IMR-90 (cell line): Measurements from ENCODE around the gene AK6. TPM values are rescaled to one million over a fixed set of nuclear protein-coding genes. Genes with fewer than 3 reads are reported as not detected.
A peak's percentile ranks its signal among the peaks of the same experiment; 100 is the strongest.

Experiments
- ATAC-seq: fragments of 200-7000 bp; cut with Tn5 transposase; 2 replicates; pipeline ENCODE4 v1.9.1; 2020; ENCODE audit warnings: low read depth, mild to moderate bottlenecking, moderate library complexity
- BruUV-seq: library from RNA; stranded (reverse); fragments of 400-500 nt; replicated peaks from 2 replicates; lab custom pipeline; 2021; lab: Mats Ljungman, UMichigan
- CTCF ChIA-PET: fragments of 300-600 bp; formaldehyde crosslinking; extraction: SDS; loops from one replicate; lab custom pipeline; 2021; ENCODE audit warnings: antibody characterized with exemption; lab: Yijun Ruan, JAX
- POLR2A ChIA-PET: fragments of 300-600 bp; sonication (Branson Sonifier 250); formaldehyde crosslinking; loops from one replicate; lab custom pipeline; 2022; ENCODE audit warnings: antibody characterized with exemption; ENCODE audit not compliant: unreplicated experiment; lab: Charles Lee
- DNase-seq: peaks from one replicate; pipeline ENCODE4 v3.0.0; 2013
- H2AFZ ChIP-seq: replicated peaks from 2 replicates; pipeline ENCODE3; 2013; ENCODE audit warnings: low read length, mild to moderate bottlenecking; ENCODE audit not compliant: poor library complexity
- H2AK5ac ChIP-seq: 2 replicates; pipeline ENCODE4 v1.6.1; 2013; ENCODE audit warnings: low read depth, low read length, inconsistent platforms
- H2AK9ac ChIP-seq: replicated peaks from 2 replicates; pipeline ENCODE3; 2013; ENCODE audit warnings: mild to moderate bottlenecking, low read depth, low read length, moderate library complexity; ENCODE audit not compliant: poor library complexity
- H2BK120ac ChIP-seq: 2 replicates; pipeline ENCODE4 v1.6.1; 2013; ENCODE audit warnings: low read depth, low read length, inconsistent platforms
- H2BK15ac ChIP-seq: 3 replicates; pipeline ENCODE4 v1.6.1; 2013; ENCODE audit warnings: low read depth, low read length, inconsistent platforms
- H2BK20ac ChIP-seq: 2 replicates; pipeline ENCODE4 v1.6.1; 2013; ENCODE audit warnings: low read depth, mild to moderate bottlenecking, inconsistent platforms, low read length, moderate library complexity
- H2BK5ac ChIP-seq: 2 replicates; pipeline ENCODE4 v1.6.1; 2013; ENCODE audit warnings: mild to moderate bottlenecking, low read depth, low read length, inconsistent platforms; ENCODE audit not compliant: poor library complexity, severe bottlenecking
- H3K14ac ChIP-seq: replicated peaks from 2 replicates; pipeline ENCODE4 v1.6.1; 2013; ENCODE audit warnings: low read depth, low read length, inconsistent platforms
- H3K18ac ChIP-seq: 2 replicates; pipeline ENCODE4 v1.6.1; 2013; ENCODE audit warnings: low read depth, low read length, control low read depth
- H3K23ac ChIP-seq: 2 replicates; pipeline ENCODE4 v1.6.1; 2013; ENCODE audit warnings: low read depth, low read length, inconsistent platforms
- H3K27ac ChIP-seq: 2 replicates; pipeline ENCODE4 v1.5.1; 2013; ENCODE audit warnings: mild to moderate bottlenecking, control low read depth, low read length; ENCODE audit not compliant: insufficient read depth
- H3K27me3 ChIP-seq: 2 replicates; pipeline ENCODE4 v1.6.1; 2013; ENCODE audit warnings: low read length; ENCODE audit not compliant: control insufficient read depth, insufficient read depth
- H3K36me3 ChIP-seq: 2 replicates; pipeline ENCODE4 v1.6.1; 2013; ENCODE audit warnings: low read length, mixed read lengths; ENCODE audit not compliant: control insufficient read depth, insufficient read depth
- H3K4ac ChIP-seq: 2 replicates; pipeline ENCODE4 v1.6.1; 2013; ENCODE audit warnings: low read depth, low read length, inconsistent platforms
- H3K4me1 ChIP-seq: 2 replicates; pipeline ENCODE4 v1.6.1; 2013; ENCODE audit warnings: low read length, mixed read lengths; ENCODE audit not compliant: control insufficient read depth, insufficient read depth
- H3K4me2 ChIP-seq: 2 replicates; pipeline ENCODE4 v1.6.1; 2013; ENCODE audit warnings: low read depth, mild to moderate bottlenecking, control low read depth, low read length, moderate library complexity
- H3K4me3 ChIP-seq: 2 replicates; pipeline ENCODE4 v1.5.1; 2013; ENCODE audit warnings: low read depth, mild to moderate bottlenecking, control low read depth, low read length, moderate library complexity; ENCODE audit not compliant: insufficient read depth
- H3K56ac ChIP-seq: 2 replicates; pipeline ENCODE4 v1.6.1; 2013; ENCODE audit warnings: low read length, inconsistent platforms; ENCODE audit not compliant: insufficient read depth; ENCODE audit errors: extremely low read depth
- H3K79me1 ChIP-seq, 2 experiments: 2 replicates each; pipeline ENCODE4 v1.6.1; 2013; ENCODE audit warnings: low read length in 2 of 2, inconsistent platforms in 1 of 2, low read depth in 1 of 2
- H3K9ac ChIP-seq: 2 replicates; pipeline ENCODE4 v1.6.1; 2013; ENCODE audit warnings: low read depth, low read length, control low read depth
- H3K9me1 ChIP-seq: 2 replicates; pipeline ENCODE4 v1.6.1; 2013; ENCODE audit warnings: low read length, inconsistent platforms; ENCODE audit not compliant: insufficient read depth
- H3K9me3 ChIP-seq: 2 replicates; pipeline ENCODE4 v1.6.1; 2013; ENCODE audit warnings: low read length; ENCODE audit not compliant: control insufficient read depth, insufficient read depth
- H4K20me1 ChIP-seq: 2 replicates; pipeline ENCODE4 v1.6.1; 2013; ENCODE audit warnings: low read length, inconsistent platforms; ENCODE audit not compliant: insufficient read depth
- H4K5ac ChIP-seq: 2 replicates; pipeline ENCODE4 v1.6.1; 2013; ENCODE audit warnings: mild to moderate bottlenecking, low read depth, low read length, control low read depth
- H4K8ac ChIP-seq, 2 experiments: 2 replicates each; pipeline ENCODE4 v1.6.1; 2013; ENCODE audit warnings: low read depth in 2 of 2, low read length in 2 of 2, control low read depth in 1 of 2, inconsistent platforms in 1 of 2
- H4K91ac ChIP-seq: 2 replicates; pipeline ENCODE4 v1.6.1; 2013; ENCODE audit warnings: low read depth, low read length, inconsistent platforms; ENCODE audit not compliant: insufficient read depth
- CEBPB ChIP-seq: IDR thresholded peaks from 2 replicates; pipeline ENCODE4 v1.6.1; 2012; ENCODE audit warnings: low read depth, low read length, improper control_type of control experiment
- CTCF ChIP-seq: conservative IDR thresholded peaks from 2 replicates; pipeline ENCODE4 v1.5.1; 2012; ENCODE audit warnings: mild to moderate bottlenecking, low read depth, low read length, improper control_type of control experiment
- FOS ChIP-seq: fragments of 150-350 bp; IDR thresholded peaks from 2 replicates; pipeline ENCODE4 v1.6.1; 2016; ENCODE audit warnings: low read depth, low read length
- MAFK ChIP-seq: IDR thresholded peaks from 2 replicates; pipeline ENCODE4 v1.6.1; 2012; ENCODE audit warnings: low read depth, low read length, improper control_type of control experiment
- MAZ ChIP-seq: IDR thresholded peaks from 2 replicates; pipeline ENCODE4 v1.6.1; 2012; ENCODE audit warnings: low read depth, mild to moderate bottlenecking, low read length, improper control_type of control experiment, moderate library complexity, borderline replicate concordance
- MXI1 ChIP-seq: IDR thresholded peaks from 2 replicates; pipeline ENCODE4 v1.6.1; 2012; ENCODE audit warnings: low read depth, mild to moderate bottlenecking, low read length, moderate library complexity, borderline replicate concordance
- NFE2L2 ChIP-seq: fragments of 150-350 bp; IDR thresholded peaks from 2 replicates; pipeline ENCODE4 v1.6.1; 2016; ENCODE audit warnings: low read depth, mild to moderate bottlenecking, low read length
- POLR2A ChIP-seq: IDR thresholded peaks from 2 replicates; pipeline ENCODE4 v1.6.1; 2012; ENCODE audit warnings: mild to moderate bottlenecking, low read depth, low read length
- RAD21 ChIP-seq: IDR thresholded peaks from 2 replicates; pipeline ENCODE4 v1.6.1; 2012; ENCODE audit warnings: low read length, improper control_type of control experiment
- RCOR1 ChIP-seq: IDR thresholded peaks from 2 replicates; pipeline ENCODE4 v1.6.1; 2012; ENCODE audit warnings: mild to moderate bottlenecking, low read length, improper control_type of control experiment; ENCODE audit not compliant: insufficient replicate concordance
- RFX5 ChIP-seq: IDR thresholded peaks from 2 replicates; pipeline ENCODE4 v1.8.0; 2012; ENCODE audit warnings: low read depth, mild to moderate bottlenecking, low read length, moderate library complexity
- USF2 ChIP-seq: fragments of 150-350 bp; IDR thresholded peaks from 2 replicates; pipeline ENCODE4 v1.6.1; 2017; ENCODE audit warnings: mild to moderate bottlenecking, antibody characterized with exemption, low read length, low read depth
- WGBS, 2 experiments: methylation state at CpG; one replicate each; pipeline versions ENCODE4 v1.1.5 to v1.1.7; 2013; ENCODE audit warnings: missing lambda C conversion rate in 2 of 2; ENCODE audit not compliant: insufficient read length in 1 of 2; ENCODE audit errors: extremely low coverage in 2 of 2; 5-methylcytosine and 5-hydroxymethylcytosine counted together
- dilution Hi-C: fragments of 300-500 bp; cut with HindIII; formaldehyde crosslinking; loops from one replicate; pipeline ENCODE4 v1.14.3; 2018; ENCODE audit warnings: low sequenced_read_pairs; ENCODE audit not compliant: unreplicated experiment
- in situ Hi-C: fragments of 300-500 bp; cut with MboI; formaldehyde crosslinking; loops from 3 replicates; pipeline ENCODE4 v1.14.3; 2019; ENCODE audit warnings: low sequenced_read_pairs, inconsistent platforms, mixed read lengths
- intact Hi-C: fragments of 100-400 bp; cut with micrococcal nuclease; formaldehyde crosslinking; loops from 2 replicates; pipeline ENCODE4 v1.10.0; 2022
- polyA plus RNA-seq, 3 experiments: library from polyadenylated mRNA; depleted of rRNA; stranded (reverse); fragments of >200 nt; gene quantifications; 2 replicates each; pipeline ENCODE4 v1.2.3, GENCODE V29; 2012; ENCODE audit warnings: low replicate concordance in 1 of 3
- total RNA-seq: library from RNA; depleted of rRNA; stranded (reverse); fragments of >200 nt; gene quantifications from 2 replicates; pipeline ENCODE4 v1.2.3, GENCODE V29; 2012
- TF ChIP-seq, protein P1 (sequence below): fragments of 150-350 bp; IDR thresholded peaks from 2 replicates; pipeline ENCODE4 v1.6.1; 2016; ENCODE audit warnings: low read depth, mild to moderate bottlenecking, low read length, moderate library complexity, borderline replicate concordance

AK6 gene
- total and polyA plus RNA-seq, 2 of the 4 experiments (the other 2 are of a cell fraction) = 14.7 to 34.4 TPM

- no peaks in the 10 kb centered on the region for H3K9me3 ChIP-seq
- H2BK15ac ChIP-seq = no peak overlapping the region
- H3K4me3 ChIP-seq = no peak overlapping the region
- H4K5ac ChIP-seq = no peak overlapping the region
- H2BK120ac ChIP-seq = no peak overlapping the region
- no peak overlapping the region for H2AK5ac ChIP-seq
- H3K79me1 ChIP-seq = peaks cover 26 to 47% of the 10 kb centered on the region in 2 experiments
- no peaks in the 10 kb centered on the region; the same call in 1 of the 2 replicates for H3K9me1 ChIP-seq
- WGBS, 2 experiments = 89% methylated on average over 1 of the region's 3 CpGs; no CpG with 5 or more reads in 1 of the 2 experiments
- peaks cover 23% of the 10 kb centered on the region for H3K36me3 ChIP-seq
- H3K18ac ChIP-seq = no peak overlapping the region
- H3K4me1 ChIP-seq = no peaks in the 10 kb centered on the region; the same call in 1 of the 2 replicates
- no peak overlapping the region for H2AFZ ChIP-seq
- DNase-seq = no peak
- no peak overlapping the region for H3K14ac ChIP-seq
- H3K56ac ChIP-seq = no peak overlapping the region
- no peak overlapping the region for H3K23ac ChIP-seq
- H3K4ac ChIP-seq = no peak overlapping the region
- H2AK9ac ChIP-seq = no peak overlapping the region
- H2BK5ac ChIP-seq = no peak overlapping the region
- no peak overlapping the region for H2BK20ac ChIP-seq
- ChIA-PET POLR2A (no interaction called here), CTCF (no interaction called here)
- TF ChIP-seq MAZ (no peak), RCOR1 (no peak), FOS (0 out of 2 replicates have a peak, but pooled peaks have one; percentile 30), CEBPB (no peak), MAFK (peak; percentile 84), NFE2L2 (no peak), RAD21 (no peak), MXI1 (no peak), POLR2A (no peak), USF2 (no peak), CTCF (no peak), RFX5 (no peak)
- TF ChIP-seq, protein P1, sequence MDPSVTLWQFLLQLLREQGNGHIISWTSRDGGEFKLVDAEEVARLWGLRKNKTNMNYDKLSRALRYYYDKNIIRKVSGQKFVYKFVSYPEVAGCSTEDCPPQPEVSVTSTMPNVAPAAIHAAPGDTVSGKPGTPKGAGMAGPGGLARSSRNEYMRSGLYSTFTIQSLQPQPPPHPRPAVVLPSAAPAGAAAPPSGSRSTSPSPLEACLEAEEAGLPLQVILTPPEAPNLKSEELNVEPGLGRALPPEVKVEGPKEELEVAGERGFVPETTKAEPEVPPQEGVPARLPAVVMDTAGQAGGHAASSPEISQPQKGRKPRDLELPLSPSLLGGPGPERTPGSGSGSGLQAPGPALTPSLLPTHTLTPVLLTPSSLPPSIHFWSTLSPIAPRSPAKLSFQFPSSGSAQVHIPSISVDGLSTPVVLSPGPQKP = no peak
- intact Hi-C loops (loop anchor here (5.0 to 10.0 kb wide), 2 partner anchors 93 to 170 kb away; no protein-coding TSS in a partner anchor), dilution Hi-C loops (no loop called here), in situ Hi-C loops (no loop called here)
- no peak overlapping the region for H4K8ac ChIP-seq
- H4K91ac ChIP-seq = no peak overlapping the region
- H4K20me1 ChIP-seq = peaks cover 28% of the 10 kb centered on the region; the same call in 1 of the 2 replicates
- H3K4me2 ChIP-seq = no peak overlapping the region
- BruUV-seq = TSS peak; percentile 55
- ATAC-seq = no peak
- H3K27ac ChIP-seq = no peak overlapping the region
- no peaks in the 10 kb centered on the region for H3K27me3 ChIP-seq
- no peak overlapping the region for H3K9ac ChIP-seq
These were observed 4.5 kb downstream of the AK6 start for GRCh38 chr5:69364850-69365249.
